Measurements from ENCODE around the gene ZNF277. TPM values are rescaled to one million over a fixed set of nuclear protein-coding genes. Genes with fewer than 3 reads are reported as not detected.

The ZNF277 gene
- total and polyA plus RNA-seq, 7 experiments from 2014 or later = 19.5 to 38.8 (median 25.9) TPM

GRCh38 chr7:112226701-112227276, 20.3 kb downstream of the ZNF277 start:
- CTCF ChIA-PET = no interaction called here
- H3K4me3 Mint-ChIP-seq = no peak overlapping the region
- ATAC-seq = no peak
- Histone ChIP-seq H3K4me3 (ENCODE audit: low read length) (no peak overlapping the region), H3K27me3 (ENCODE audit: control insufficient read depth in 2 of 2, insufficient read depth in 2 of 2, low read length in 2 of 2) (no peaks in the 10 kb centered on the region), H3K9me3 (ENCODE audit: control insufficient read depth in 2 of 3, low read length in 3 of 3) (no peaks in the 10 kb centered on the region), H3K36me3 (ENCODE audit: control insufficient read depth in 2 of 3, insufficient read depth in 3 of 3, low read length in 3 of 3) (no peaks in the 10 kb centered on the region), H3K27ac (ENCODE audit: low read depth, low read length) (no peak overlapping the region), H3K4me1 (ENCODE audit: control insufficient read depth in 2 of 2, insufficient read depth in 2 of 2, low read length in 2 of 2) (no peaks in the 10 kb centered on the region)
- H3K9me3 Mint-ChIP-seq = peaks cover 0 to 6% (median 0%) of the 10 kb centered on the region in 11 donors
- H3K36me3 Mint-ChIP-seq = peaks cover 0 to 45% (median 22%) of the 10 kb centered on the region in 5 donors
- no peak overlapping the region for H3K27ac Mint-ChIP-seq
- POLR2A ChIA-PET = no interaction called here
- H3K4me1 Mint-ChIP-seq = peaks cover 0 to 64% (median 52%) of the 10 kb centered on the region in 7 donors
- intact Hi-C loops (cut with micrococcal nuclease) = no loop called here
- no peak for DNase-seq
- H3K27me3 Mint-ChIP-seq = no peaks in the 10 kb centered on the region

DNA sequence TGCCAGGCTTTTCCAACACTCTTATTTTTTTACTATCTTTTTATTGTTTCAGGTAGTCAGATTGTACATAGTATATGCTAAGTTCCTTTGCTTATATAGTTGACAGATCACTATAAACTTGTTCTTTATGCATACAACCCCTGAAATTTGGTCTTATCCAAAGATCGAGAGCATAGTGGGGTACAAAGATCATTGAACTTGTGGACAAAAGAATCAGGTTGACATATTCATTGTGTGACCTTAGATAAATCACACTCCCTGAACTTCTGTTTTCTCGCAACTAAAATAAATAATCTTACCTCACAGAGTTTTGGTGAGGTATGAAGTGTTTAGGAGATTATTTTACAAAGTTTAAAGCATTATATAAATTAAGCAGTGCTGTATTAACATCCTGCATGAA, 22.1 kb downstream of the ZNF277 start:
- no peak overlapping the region for H3K27ac ChIP-seq (ENCODE audit: low read depth, low read length)
- peaks cover 2 to 47% (median 27%) of the 10 kb centered on the region in 5 donors for H3K36me3 Mint-ChIP-seq
- H3K4me3 Mint-ChIP-seq = no peak overlapping the region
- H3K9me3 ChIP-seq (ENCODE audit: control insufficient read depth in 2 of 3, low read length in 3 of 3) = no peaks in the 10 kb centered on the region
- H3K4me3 ChIP-seq (ENCODE audit: low read length) = no peak overlapping the region
- H3K27ac Mint-ChIP-seq = no peak overlapping the region
- H3K27me3 Mint-ChIP-seq = no peaks in the 10 kb centered on the region
- POLR2A ChIA-PET = no interaction called here
- no peaks in the 10 kb centered on the region for H3K36me3 ChIP-seq (ENCODE audit: control insufficient read depth in 2 of 3, insufficient read depth in 3 of 3, low read length in 3 of 3)
- no peaks in the 10 kb centered on the region for H3K4me1 ChIP-seq (ENCODE audit: control insufficient read depth in 2 of 2, insufficient read depth in 2 of 2, low read length in 2 of 2)
- CTCF ChIA-PET = no interaction called here
- ATAC-seq = no peak
- peaks cover 0 to 12% (median 4%) of the 10 kb centered on the region in 11 donors for H3K9me3 Mint-ChIP-seq
- intact Hi-C loops (cut with micrococcal nuclease) = no loop called here
- no peak for DNase-seq
- peaks cover 2 to 66% (median 48%) of the 10 kb centered on the region in 7 donors for H3K4me1 Mint-ChIP-seq
- H3K27me3 ChIP-seq (ENCODE audit: control insufficient read depth in 2 of 2, insufficient read depth in 2 of 2, low read length in 2 of 2) = no peaks in the 10 kb centered on the region

GRCh38 chr7:112232212-112232978, 25.9 kb downstream of the ZNF277 start:
- H3K27me3 ChIP-seq (ENCODE audit: control insufficient read depth in 2 of 2, insufficient read depth in 2 of 2, low read length in 2 of 2) = no peaks in the 10 kb centered on the region
- POLR2A ChIA-PET = no interaction called here
- no peak for ATAC-seq
- Mint-ChIP-seq H3K9me3 (peaks cover 0 to 23% (median 5%) of the 10 kb centered on the region in 11 donors), H3K4me3 (no peak overlapping the region), H3K36me3 (peaks cover 4 to 55% (median 44%) of the 10 kb centered on the region in 5 donors), H3K27ac (no peak overlapping the region), H3K27me3 (no peaks in the 10 kb centered on the region), H3K4me1 (peaks cover 2 to 53% (median 35%) of the 10 kb centered on the region in 7 donors)
- no peaks in the 10 kb centered on the region for H3K36me3 ChIP-seq (ENCODE audit: control insufficient read depth in 2 of 3, insufficient read depth in 3 of 3, low read length in 3 of 3)
- no peaks in the 10 kb centered on the region for H3K9me3 ChIP-seq (ENCODE audit: control insufficient read depth in 2 of 3, low read length in 3 of 3)
- H3K27ac ChIP-seq (ENCODE audit: low read depth, low read length) = no peak overlapping the region
- DNase-seq = no peak
- CTCF ChIA-PET = no interaction called here
- no peaks in the 10 kb centered on the region for H3K4me1 ChIP-seq (ENCODE audit: control insufficient read depth in 2 of 2, insufficient read depth in 2 of 2, low read length in 2 of 2)
- no peak overlapping the region for H3K4me3 ChIP-seq (ENCODE audit: low read length)
- intact Hi-C loops (cut with micrococcal nuclease) = no loop called here

GRCh38 chr7:112233048-112233697, 26.7 kb downstream of the ZNF277 start:
- ChIA-PET POLR2A (no interaction called here), CTCF (no interaction called here)
- H3K4me1 Mint-ChIP-seq = peaks cover 2 to 53% (median 29%) of the 10 kb centered on the region in 7 donors
- H3K9me3 Mint-ChIP-seq = peaks cover 0 to 23% (median 5%) of the 10 kb centered on the region in 11 donors
- Histone ChIP-seq H3K27ac (ENCODE audit: low read depth, low read length) (no peak overlapping the region), H3K4me3 (ENCODE audit: low read length) (no peak overlapping the region), H3K4me1 (ENCODE audit: control insufficient read depth in 2 of 2, insufficient read depth in 2 of 2, low read length in 2 of 2) (no peaks in the 10 kb centered on the region), H3K27me3 (ENCODE audit: control insufficient read depth in 2 of 2, insufficient read depth in 2 of 2, low read length in 2 of 2) (no peaks in the 10 kb centered on the region), H3K36me3 (ENCODE audit: control insufficient read depth in 2 of 3, insufficient read depth in 3 of 3, low read length in 3 of 3) (no peaks in the 10 kb centered on the region), H3K9me3 (ENCODE audit: control insufficient read depth in 2 of 3, low read length in 3 of 3) (no peaks in the 10 kb centered on the region)
- intact Hi-C loops (cut with micrococcal nuclease) = no loop called here
- H3K4me3 Mint-ChIP-seq = no peak overlapping the region
- H3K27me3 Mint-ChIP-seq = no peaks in the 10 kb centered on the region
- no peak overlapping the region for H3K27ac Mint-ChIP-seq
- DNase-seq = no peak
- H3K36me3 Mint-ChIP-seq = peaks cover 4 to 58% (median 46%) of the 10 kb centered on the region in 5 donors
- ATAC-seq = no peak

- H3K36me3 ChIP-seq (ENCODE audit: control insufficient read depth in 2 of 3, insufficient read depth in 3 of 3, low read length in 3 of 3) = no peaks in the 10 kb centered on the region
- no peaks in the 10 kb centered on the region for H3K27me3 Mint-ChIP-seq
- POLR2A ChIA-PET = no interaction called here
- no peak overlapping the region for H3K27ac ChIP-seq (ENCODE audit: low read depth, low read length)
- no peak overlapping the region for H3K4me3 ChIP-seq (ENCODE audit: low read length)
- no peak overlapping the region for H3K27ac Mint-ChIP-seq
- CTCF ChIA-PET = no interaction called here
- DNase-seq (no peak), ATAC-seq (no peak)
- H3K27me3 ChIP-seq (ENCODE audit: control insufficient read depth in 2 of 2, insufficient read depth in 2 of 2, low read length in 2 of 2) = no peaks in the 10 kb centered on the region
- intact Hi-C loops (cut with micrococcal nuclease) = no loop called here
- peaks cover 4 to 61% (median 48%) of the 10 kb centered on the region in 5 donors for H3K36me3 Mint-ChIP-seq
- peaks cover 2 to 45% (median 24%) of the 10 kb centered on the region in 7 donors for H3K4me1 Mint-ChIP-seq
- H3K9me3 ChIP-seq (ENCODE audit: control insufficient read depth in 2 of 3, low read length in 3 of 3) = no peaks in the 10 kb centered on the region
- no peaks in the 10 kb centered on the region for H3K4me1 ChIP-seq (ENCODE audit: control insufficient read depth in 2 of 2, insufficient read depth in 2 of 2, low read length in 2 of 2)
- H3K9me3 Mint-ChIP-seq = peaks cover under 1 to 23% (median 5%) of the 10 kb centered on the region in 11 donors
- H3K4me3 Mint-ChIP-seq = no peak overlapping the region
Observed at GRCh38 chr7:112234147-112234546, 27.7 kb downstream of the ZNF277 start.

DNA sequence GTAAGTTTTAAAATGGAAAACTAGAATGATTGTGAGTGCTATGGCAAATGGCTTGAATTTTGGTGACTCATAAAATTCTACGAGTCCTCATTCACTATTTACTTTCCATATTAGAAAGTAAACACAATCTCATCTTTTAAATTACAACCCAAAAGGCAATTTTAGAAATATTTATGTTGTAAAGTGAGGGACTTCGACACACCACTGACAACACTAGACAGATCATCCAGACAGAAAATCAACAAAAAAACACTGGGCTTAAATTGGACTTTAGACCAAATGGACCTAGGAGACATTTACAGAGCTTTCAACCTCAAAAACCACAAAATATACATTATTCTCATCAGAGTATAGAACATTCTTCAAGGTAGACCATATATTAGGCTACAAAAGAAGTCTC, 30.1 kb downstream of the ZNF277 start:
- POLR2A ChIA-PET = no interaction called here
- H3K27ac Mint-ChIP-seq = no peak overlapping the region
- DNase-seq (no peak), ATAC-seq (no peak)
- H3K27me3 Mint-ChIP-seq = no peaks in the 10 kb centered on the region
- CTCF ChIA-PET = no interaction called here
- H3K36me3 ChIP-seq (ENCODE audit: control insufficient read depth in 2 of 3, insufficient read depth in 3 of 3, low read length in 3 of 3) = no peaks in the 10 kb centered on the region
- no peak overlapping the region for H3K4me3 Mint-ChIP-seq
- no peaks in the 10 kb centered on the region for H3K9me3 ChIP-seq (ENCODE audit: control insufficient read depth in 2 of 3, low read length in 3 of 3)
- intact Hi-C loops (cut with micrococcal nuclease) = no loop called here
- peaks cover 2 to 35% (median 17%) of the 10 kb centered on the region in 7 donors for H3K4me1 Mint-ChIP-seq
- H3K27me3 ChIP-seq (ENCODE audit: control insufficient read depth in 2 of 2, insufficient read depth in 2 of 2, low read length in 2 of 2) = no peaks in the 10 kb centered on the region
- H3K4me3 ChIP-seq (ENCODE audit: low read length) = no peak overlapping the region
- H3K27ac ChIP-seq (ENCODE audit: low read depth, low read length) = no peak overlapping the region
- peaks cover 2 to 33% (median 8%) of the 10 kb centered on the region in 11 donors for H3K9me3 Mint-ChIP-seq
- no peaks in the 10 kb centered on the region for H3K4me1 ChIP-seq (ENCODE audit: control insufficient read depth in 2 of 2, insufficient read depth in 2 of 2, low read length in 2 of 2)
- peaks cover 5 to 68% (median 58%) of the 10 kb centered on the region in 5 donors for H3K36me3 Mint-ChIP-seq
